IPS DF 4.7 (cell line): ENCODE measurements around the gene KRTAP5-1.
"Not testable (repeated sequence)": the region's sequence is repeated elsewhere in the genome, so short reads cannot be mapped to it uniquely, and the experiment has no call there.

Experiments used
- DNase-seq: peaks from one replicate; pipeline ENCODE4 v3.0.0-alpha.2; 2013; ENCODE audit warnings: low spot score; ENCODE audit errors: extremely low read depth

KRTAP5-1 gene

DNA sequence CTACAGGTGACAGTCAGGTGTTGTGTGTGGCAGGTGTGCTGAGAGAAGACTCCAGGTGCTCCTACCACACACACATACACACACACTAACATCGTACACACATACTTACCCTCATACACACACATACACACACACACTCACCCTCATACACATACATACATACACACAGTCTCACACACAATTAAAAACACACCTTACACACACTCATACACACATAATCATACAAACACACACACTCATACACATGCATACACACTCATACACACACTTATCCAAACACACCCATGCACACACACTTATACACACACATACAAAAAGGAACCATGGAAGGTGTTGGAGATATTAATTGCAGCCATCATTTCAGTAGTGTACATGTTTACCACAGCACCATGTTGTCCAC, 18.5 kb upstream of the KRTAP5-1 start:
- DNase-seq = no peak

DNA sequence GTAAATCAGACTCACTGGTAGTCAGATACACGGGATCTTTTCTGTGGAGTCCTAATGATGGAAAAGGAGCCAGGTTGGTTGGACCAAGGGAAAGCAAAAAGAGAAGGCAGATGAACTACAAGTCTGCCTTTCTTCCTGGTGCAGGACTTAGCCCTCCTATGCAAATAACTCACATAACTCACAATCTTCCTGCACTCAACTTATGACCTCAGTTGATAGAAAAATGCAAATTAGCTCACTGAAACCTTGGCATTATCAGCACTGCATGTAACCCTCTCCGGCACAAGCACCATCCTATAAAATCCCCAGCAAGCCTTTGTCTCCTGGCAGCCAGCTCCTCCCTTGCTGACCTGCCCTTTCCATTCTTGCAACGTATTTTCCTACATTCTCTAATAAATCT, 16.6 kb upstream of the KRTAP5-1 start:
- not testable (repeated sequence) for DNase-seq

DNA sequence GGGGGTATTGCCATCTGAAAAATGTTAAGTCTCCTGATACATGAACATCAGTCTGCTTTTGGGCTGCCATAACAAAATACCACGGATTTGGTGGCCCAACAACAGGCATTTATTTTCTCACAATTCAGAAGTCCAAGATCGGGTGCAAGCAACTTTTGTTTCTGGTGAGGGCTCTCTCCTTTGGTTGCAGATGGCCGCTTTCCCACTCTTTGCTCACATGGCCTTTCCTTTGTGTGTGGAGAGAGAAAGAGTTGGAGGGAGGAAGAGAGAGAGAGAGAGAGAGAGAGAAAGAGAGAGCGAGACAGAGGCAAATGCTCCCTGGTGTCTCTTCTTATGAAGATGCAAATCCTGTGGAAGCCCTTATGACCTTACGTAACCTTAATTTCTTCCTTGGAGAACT, 15.5 kb upstream of the KRTAP5-1 start:
- DNase-seq = no peak

DNA sequence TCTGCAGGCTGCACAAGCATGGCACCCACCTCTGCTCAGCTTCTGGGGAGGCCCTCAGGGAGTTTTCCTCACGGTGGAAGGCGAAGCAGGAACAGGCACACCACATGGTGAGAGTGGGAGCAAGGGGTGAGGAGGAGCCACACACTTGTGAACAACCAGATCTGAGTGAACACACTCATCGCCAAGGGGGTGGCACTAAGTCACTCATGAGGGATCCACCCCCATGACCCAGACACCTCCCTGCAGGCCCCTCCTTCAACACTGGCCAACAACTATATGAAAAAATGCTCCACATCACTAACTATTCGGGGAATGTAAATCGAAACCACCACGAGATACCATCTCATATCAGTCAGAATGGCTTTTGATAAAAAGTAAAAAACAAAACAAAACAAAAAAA, 13.7 kb upstream of the KRTAP5-1 start:
- DNase-seq = no peak

DNA sequence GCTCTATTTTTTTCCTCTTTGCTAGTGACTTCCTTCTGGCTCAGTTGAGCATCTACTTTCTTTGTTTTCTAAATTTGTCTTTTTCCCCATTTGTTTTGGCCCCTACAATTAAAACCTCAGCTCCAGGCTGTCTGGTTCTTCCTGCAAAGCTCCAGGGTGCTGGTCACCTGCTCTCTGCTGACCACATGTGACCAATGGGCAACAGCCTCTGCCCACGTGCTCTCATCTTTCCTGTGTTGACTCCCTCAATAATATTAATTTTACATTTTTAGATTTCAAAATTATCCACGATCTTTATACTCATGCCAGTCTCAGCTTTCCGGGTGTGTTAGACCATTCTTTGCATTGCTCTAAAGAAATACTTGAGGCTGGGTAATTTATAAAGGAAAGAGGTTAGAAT, 13.3 kb upstream of the KRTAP5-1 start:
- DNase-seq = not testable (repeated sequence)

DNA sequence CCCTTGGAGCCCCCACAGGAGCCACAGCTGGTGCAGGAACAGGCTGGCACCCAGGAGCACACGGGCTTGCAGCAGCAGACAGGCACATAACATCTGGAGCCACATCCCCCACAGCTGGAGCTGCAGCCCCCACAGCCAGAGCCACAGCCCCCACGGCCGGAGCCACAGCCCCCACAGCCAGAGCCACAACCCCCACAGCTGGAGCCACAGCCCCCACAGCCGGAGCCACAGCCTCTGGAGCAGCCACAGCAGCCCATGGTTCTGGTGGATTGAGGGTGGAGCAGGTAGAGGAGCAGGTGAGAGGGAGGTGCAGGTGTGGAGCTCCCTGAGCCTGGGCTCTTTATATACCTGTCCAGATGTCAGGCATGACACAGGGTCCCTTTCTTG, 12.9 kb upstream of the KRTAP5-1 start, which contains the start of gene KRTAP5-2:
TSS of gene KRTAP5-2 (minus strand) at position 301 of the 387 bp plus-strand sequence. CDS start at position 257, 44 bp downstream.
- no peak for DNase-seq

DNA sequence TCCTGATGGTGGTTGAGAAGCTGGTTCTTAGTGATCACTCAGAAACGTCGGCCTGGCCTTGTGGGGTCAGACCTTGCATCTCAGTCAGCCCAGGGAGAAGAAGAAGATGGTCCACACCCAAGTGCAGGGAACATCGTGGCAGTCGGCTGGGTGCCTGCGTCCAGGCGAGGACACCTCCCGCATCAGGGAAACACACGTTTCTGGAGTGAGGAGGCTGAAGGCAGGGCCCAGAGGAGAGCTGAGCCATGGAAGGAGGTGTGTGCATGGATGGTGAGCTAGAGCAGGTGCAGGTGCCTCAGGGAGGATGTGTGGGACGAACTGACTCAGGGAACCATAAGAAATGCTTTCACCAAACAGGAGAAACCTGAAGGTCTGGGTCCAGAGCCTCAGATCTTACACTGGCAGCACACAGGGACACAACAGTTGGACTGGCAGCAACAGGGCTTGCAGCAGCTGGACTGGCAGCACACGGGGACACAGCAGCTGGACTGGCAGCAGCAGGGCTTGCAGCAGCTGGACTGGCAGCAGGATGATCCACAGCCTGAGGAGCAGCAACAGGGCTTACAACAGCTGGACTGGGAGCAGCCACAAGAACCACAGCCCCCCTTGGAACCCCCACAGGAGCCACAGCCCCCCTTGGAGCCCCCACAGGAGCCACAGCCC, 12.4 kb upstream of the KRTAP5-1 start:
- DNase-seq = no peak

DNA sequence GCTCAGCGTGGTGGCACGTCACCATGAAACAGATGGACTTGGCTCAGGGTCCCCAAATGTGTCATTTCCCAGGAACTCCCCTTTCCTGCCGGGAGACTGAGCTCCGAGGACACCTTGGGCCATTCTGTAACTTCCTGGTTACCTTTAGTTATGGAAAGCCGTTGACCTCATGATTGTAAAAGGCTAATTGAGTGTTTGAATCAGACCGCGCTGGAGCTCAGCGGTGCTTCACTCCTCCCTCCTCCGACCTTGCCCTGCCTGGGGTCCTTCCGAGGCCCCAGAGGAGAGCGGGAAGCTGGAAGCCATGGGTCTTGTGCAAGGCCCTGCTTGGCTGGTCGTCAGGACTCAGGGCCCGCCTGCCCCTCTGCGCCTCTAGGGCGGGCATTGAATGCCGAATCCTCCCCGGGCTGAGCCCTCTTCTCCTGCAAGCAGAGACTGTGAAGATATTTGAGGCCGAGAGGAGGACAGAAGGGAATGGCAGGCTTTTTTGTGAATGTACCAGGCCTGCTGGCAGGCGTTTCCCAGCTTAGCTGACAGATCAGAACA, 11.6 kb upstream of the KRTAP5-1 start:
- DNase-seq = not testable (repeated sequence)

DNA sequence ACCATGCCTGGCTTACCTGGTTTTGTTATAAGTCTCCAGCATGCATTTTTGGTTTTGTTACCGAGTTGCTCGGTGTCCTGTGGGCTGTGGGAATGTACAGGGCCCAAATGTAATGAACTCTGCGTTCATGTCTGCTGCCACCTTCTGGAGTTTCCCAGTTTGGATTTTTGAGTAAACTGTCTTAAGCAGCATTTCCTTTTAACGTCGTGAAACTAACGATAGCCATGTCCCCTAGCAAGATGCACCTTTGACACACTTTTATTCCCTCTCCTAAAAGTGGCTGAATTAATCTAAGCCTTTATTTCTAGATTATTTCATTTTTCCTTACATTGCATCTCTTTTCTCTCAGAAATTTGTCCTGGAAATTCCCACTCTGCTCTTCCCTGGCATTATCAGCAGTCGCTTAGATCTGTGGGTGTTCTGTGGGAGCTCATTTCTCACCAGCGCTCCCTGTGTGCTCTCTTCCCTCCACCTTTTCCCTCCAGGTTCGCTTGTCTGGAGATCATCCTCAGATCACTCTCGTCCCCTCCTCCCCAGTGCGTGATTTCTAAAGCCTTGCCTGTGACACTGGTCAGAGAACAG, 11.0 kb upstream of the KRTAP5-1 start:
- not testable (repeated sequence) for DNase-seq

DNA sequence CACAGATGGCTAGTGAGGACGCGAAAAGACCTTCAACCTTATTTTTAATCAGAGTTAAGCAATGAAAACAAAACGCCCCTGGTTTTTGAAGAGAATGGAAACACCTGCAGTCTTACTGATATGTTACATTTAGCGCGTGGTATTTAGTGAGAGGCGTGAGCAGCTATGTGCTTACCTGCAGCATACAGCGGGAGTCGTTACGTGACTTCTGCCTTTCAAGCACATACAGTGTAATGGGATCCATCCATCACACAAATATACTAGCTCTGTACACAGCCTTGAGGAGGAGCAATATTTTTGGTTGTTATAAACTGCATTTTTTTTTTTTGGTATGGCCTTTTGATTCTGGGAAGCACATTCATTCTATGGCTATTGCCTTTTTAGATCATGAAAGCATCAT, 7.5 kb upstream of the KRTAP5-1 start:
- no peak for DNase-seq

DNA sequence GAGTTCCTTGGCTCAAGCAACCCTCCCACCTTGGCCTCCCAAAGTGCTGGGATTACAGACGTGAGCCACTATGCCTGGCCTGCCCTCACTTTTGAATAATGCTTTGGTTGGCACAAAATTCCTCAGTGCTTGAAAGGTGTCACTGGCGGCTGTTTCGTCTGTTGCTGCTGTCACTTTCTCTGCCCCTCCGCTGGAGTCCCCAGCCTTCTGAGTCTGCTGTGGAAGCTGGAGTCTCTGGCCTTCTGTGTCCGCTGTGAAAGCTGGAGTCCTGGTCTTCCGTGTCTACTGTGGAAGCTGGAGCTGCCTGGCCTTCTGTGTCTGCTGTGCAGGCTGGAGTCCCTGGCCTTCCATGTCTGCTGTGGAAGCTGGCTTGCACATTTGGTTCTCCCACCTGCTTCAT, 4.9 kb upstream of the KRTAP5-1 start:
- DNase-seq = no peak

DNA sequence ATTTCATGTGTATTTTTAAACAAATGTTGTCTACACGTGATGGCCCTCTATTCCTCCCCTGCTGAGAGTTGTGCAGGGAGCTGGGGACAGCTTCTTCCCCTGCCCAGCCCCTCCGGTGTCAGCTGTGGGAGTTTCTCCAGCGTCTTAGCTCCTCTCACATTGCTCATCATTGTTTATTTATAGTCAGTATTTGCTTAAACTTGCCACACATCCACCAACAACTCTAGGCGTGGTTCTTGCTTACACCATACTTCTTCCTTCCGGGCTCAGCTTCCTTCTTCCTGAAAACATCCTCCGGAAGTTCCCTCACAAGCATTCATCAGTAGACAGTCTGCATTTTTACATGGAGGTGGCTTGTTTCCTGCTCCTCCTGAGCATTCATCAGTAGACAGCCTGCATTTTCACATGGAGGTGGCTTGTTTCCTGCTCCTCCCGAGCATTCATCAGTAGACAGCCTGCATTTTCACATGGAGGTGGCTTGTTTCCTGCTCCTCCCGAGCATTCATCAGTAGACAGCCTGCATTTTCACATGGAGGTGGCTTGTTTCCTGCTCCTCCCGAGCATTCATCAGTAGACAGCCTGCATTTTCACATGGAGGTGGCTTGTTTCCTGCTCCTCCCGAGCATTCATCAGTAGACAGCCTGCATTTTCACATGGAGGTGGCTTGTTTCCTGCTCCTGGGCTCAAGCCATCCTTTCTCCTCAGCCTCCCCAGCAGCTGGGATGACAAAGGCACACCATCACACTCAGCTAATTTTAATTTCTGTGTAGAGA, 4.3 kb upstream of the KRTAP5-1 start:
- not testable (repeated sequence) for DNase-seq

DNA sequence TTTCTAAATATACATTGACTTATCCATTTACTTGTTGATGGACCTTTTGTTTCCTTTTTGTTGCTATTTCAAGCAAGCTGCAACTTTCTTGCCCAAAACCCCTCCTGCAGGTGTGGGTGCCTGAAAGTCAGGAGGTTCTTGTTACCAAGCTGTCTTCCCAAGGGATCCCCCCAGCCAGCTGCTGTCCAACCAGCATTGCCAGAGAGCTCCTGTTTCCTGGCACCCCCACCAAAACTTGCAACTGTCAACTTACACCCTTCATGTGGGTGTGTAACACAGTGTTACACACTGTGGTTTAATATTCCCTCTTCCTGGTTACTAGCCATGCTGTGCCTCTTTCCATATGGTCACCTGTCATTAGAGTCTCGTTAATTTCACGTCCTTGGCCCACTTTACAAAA, 1.6 kb upstream of the KRTAP5-1 start:
- no peak for DNase-seq

DNA sequence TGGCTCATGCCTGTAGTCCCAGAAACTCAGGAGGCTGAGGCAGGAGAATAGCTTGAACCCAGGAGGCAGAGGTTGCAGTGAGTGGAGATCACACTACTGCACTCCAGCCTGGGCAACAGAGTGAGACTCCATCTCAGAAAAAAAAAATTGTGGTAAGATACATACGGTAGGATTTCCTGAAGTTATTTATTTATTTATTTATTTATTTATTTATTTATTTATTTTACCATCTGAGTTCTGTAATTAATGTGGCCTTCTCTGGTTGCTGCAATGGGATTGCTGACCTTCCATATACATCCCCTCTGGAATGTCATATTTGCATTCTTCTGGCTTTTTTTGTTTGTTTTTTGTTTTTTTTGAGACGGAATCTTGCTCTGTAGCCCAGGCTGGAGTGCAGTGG, 2.2 kb downstream of the KRTAP5-1 start:
- not testable (repeated sequence) for DNase-seq

DNA sequence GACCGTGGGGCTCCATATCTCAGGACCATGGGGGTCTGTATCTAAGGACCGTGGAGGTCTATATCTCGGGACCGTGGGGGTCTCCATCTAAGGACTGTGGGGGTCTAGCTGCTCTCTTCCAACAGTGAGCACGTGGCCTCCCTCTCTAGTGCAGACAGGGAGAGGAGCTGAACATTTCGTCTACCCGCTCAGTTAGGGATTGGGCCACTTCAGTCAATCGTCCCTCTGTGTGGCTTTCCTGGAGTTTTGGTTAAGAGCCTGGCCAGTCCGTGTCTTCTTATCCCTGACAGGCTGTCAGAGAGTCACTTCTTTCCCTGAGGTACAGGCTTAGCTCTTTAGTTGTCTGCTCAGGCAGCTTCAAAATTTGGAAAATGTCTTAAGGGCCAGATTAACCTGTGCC, 3.1 kb downstream of the KRTAP5-1 start:
- DNase-seq = no peak

DNA sequence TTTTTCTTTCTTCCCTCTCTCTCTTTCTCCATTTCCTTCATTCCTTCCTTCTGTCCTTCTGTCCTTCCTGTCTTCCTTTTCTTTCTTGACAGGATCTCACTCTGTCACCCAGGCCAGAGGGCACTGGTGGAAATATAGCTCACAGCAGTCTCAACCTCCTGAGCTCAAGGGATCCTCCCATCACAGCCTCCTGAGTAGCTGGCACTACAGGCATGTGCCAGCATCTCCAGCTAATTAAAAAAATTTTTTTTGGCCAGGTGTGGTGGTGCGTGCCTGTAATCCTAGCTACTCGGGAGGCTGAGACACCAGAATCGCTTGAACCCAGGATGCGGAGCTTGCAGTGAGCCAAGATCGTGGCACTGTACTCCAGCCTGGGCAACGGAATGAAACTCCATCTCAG, 8.3 kb downstream of the KRTAP5-1 start:
- no peak for DNase-seq

DNA sequence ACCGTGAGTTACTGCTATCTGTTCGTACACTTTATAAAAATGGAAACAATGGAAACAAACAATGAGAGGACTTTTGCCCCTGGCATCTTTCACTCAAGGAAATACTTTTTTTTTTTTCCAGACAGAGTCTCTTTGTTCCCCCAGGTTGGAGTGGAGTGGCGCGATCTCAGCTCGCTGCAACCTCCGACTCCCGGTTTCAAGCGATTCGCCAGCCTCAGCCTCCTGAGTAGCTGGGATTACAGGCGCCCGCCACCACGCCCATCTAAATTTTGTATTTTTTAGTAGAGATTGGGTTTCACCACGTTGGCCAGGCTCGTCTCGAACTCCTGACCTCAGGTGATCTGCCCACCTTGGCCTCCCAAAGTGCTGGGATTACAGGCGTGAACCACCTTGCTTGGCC, 9.3 kb downstream of the KRTAP5-1 start:
- not testable (repeated sequence) for DNase-seq

DNA sequence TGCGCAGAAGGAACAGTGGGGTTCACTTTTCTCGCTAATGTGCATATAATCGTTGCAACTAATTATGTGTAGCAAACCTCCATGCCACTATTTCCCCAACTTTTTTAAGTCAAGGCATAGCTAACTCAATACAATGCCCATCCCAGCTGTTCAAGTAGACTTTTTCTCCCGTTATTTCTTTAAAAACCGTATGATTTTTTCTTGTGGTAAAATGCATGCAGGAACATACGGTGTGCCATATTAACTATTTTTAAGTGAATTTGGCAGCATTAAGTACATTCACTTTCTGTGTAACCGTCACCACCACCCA, 10.2 kb downstream of the KRTAP5-1 start:
- no peak for DNase-seq

DNA sequence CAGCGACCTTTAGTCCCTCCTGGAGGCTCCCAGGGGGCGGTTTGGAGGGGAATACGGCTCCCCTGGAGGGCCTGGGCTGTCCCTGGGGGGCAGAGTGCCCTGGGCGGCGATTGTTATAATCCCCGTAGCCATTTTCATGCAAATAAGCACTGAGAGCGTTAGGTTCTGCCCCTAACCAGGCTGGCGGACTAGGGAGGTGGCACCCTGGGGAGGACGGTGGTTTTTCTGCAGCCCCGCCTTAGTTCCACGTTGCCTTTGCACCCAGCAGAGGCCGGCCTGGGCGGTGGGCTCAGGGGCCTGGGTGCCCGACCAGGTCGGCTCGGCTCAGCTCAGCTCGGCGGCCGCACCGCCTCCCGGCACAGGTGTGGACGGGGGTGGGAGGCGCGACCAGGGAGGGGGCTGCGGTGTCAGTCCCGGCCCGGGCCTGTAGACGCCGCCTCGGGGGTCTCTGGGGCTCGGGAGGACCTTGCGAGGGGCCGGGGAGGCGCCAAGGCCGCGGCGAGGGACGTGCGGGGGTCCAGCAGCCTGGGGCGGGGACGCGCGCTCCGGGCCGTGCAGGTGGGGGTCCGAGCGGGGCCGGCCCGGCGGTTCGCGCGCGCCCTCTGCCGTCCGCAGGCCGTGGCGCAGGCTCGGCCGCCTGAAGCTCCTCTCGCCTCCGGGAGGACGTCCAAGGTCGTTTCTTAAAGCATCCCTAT, 10.7 kb downstream of the KRTAP5-1 start:
- DNase-seq = no peak

DNA sequence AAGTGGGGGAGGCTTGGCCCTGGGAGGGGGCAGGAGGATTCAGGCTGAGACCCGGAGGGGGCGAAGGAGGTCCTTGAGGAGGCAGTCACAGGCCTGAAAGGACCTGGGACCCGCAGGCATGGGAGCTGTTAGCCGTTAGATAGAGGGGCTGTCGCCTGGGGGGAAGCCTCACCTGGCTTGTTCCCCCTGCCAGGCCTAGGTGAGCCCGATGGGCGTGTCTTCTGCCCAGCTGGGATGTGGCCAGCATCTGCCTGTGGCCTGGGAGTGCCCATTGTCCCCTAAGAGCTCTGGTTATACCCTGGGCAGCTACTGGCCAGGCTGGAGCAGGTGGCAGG, 11.2 kb downstream of the KRTAP5-1 start:
- DNase-seq = no peak

DNA sequence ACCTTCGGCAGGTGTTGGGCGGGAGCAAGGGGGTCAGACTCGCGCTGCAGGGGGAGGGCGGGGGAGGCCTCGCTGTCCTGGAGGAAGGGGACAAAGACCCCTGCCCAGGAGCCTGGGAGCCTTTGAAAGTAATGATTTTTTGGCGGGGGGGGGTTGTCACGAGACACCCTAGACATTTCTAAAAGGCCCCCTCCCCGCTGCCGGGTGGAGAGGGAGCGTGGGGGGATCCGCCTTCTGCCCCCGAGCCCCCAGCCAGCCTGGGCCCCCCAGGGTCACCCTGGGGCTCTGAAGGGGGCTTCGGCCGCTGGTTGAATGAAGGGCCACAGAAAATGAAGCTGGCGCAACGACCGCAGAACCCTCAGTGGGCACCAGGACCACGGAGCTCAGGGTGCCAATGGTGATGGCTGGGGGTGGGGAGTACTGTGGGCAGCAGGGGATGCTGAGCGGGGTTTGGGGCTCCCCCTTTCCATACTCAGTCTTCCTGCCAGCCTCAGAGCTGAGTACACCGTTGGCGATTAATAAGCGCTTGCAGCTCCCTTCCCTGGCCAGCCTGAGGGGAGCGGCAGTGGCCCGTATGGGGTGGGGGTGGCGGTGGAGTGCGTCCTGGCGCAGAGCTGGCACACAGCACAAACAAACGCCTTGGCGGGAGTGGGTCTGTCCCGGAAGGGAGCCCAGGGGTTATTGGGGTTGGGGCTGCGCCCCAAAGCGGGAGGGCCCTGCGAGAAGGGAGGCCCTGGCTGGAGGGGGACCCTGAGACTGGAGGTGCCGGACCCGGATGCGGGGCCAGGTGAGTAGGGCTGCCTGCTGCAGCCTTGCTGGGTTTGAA, 11.8 kb downstream of the KRTAP5-1 start:
- DNase-seq = no peak
